ENCODE data around the gene B3GAT1. TPM values are rescaled to one million over a fixed set of nuclear protein-coding genes. Genes with fewer than 3 reads are reported as not detected.

B3GAT1 gene, protein sequence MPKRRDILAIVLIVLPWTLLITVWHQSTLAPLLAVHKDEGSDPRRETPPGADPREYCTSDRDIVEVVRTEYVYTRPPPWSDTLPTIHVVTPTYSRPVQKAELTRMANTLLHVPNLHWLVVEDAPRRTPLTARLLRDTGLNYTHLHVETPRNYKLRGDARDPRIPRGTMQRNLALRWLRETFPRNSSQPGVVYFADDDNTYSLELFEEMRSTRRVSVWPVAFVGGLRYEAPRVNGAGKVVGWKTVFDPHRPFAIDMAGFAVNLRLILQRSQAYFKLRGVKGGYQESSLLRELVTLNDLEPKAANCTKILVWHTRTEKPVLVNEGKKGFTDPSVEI
- under 0.01 TPM in 1 of 2 replicates, not detected in the other for total RNA-seq

DNA sequence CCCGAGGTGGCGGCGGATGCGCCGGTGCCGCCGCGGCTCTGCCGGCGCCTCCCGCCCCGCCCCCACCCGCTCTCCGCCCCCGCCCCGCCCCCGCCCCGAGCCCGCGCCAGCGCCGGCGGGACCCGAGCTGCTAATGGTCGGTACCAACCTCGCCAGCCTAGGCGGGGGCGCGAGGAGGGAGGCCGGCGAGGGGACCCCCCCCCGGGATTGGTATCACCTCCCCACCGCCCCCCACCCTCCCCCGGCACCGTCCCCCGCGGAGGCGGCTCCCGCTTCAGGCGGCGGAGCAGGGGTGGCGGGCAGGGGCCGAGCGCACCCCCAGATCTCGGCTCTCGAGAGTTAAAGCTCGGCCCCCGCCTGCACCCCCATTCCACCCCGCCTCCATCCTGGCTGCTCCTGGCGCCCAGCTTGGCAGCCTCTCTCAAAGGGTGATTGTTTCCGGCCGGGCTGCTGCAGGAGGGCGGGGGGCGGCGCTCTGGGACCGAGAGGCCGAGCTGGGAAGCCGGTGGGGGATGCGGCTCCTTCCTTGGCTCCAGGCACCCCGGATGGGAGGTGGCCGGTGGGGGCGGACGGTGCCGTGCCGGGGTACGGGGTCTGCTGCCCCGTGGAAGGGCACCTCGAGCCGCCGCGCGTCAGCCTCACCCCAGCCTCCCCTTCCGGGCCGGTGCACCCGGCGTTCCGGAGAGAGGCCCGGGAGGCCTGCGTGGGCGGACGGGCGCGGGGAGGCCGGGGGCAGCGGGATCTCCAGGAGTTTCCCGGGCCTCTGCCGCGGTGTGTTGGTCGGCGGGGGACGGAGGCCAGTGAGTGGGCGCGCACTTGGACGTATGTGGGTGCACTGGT lies at the start of gene B3GAT1:
Gene B3GAT1 (minus strand): TSS at position 40 of the 840 bp plus-strand sequence. CDS start 24,583 bp downstream, outside the sequence.

DNA sequence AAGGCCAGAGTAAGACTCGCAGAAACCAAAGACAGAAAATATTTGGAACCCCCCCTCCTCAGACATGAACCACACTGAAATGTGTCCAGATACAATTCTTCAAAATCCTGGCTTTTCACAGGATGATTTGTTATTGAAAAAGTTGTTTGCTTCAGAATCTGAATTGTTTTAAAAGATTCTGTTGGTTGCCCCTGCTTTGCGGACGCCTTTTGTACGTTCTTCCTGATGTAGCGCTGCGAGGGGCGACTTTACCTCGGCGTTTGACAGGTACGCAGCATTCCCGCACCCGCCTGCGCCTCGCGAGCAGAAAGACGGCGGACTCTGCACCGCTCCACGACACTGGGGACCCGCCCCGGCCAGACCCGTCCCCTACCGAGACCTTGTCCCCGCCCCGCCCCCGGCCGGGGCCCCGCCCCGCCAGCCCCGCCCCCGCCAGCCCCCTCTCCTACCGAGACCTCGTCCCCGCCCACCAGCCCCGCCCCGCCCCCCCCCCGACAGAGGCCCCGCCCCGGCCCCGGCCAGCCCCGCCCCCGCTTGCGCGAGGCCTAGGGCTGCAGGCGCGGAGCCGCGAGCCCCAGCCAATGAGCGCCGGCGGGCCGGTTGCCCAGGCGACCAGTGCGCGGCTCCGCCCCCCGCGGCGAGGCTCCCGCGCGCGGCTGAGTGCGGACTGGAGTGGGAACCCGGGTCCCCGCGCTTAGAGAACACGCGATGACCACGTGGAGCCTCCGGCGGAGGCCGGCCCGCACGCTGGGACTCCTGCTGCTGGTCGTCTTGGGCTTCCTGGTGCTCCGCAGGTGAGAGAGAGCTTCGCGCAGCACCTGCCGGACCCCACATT lies 80.5 kb downstream of the B3GAT1 start, which contains the start of gene GLB1L2:
Gene GLB1L2 (plus strand): TSS at position 635 of the 835 bp plus-strand sequence. CDS start 74 bp downstream, at position 709.

Other genes starting within 250 kb of the B3GAT1 start
- 6.8 and 31.1 TPM in 2 replicates for gene NCAPD3, start 188.3 kb downstream of the B3GAT1 start, total RNA-seq
- gene VPS26B, start 187.6 kb downstream of the B3GAT1 start, total RNA-seq = 25.3 and 38.8 TPM in 2 replicates
- 51.3 and 64.5 TPM in 2 replicates for gene THYN1, start 158.9 kb downstream of the B3GAT1 start, total RNA-seq
- gene ACAD8, start 158.7 kb downstream of the B3GAT1 start, total RNA-seq = 14.0 and 16.9 TPM in 2 replicates
- 0.16 and 0.63 TPM in 2 replicates for gene GLB1L3, start 135.9 kb downstream of the B3GAT1 start, total RNA-seq
- gene GLB1L2, start 80.3 kb downstream of the B3GAT1 start, total RNA-seq = 6.2 and 9.4 TPM in 2 replicates